T1000 (cell line): Measurements from ENCODE around the gene TRIM3.

Experiments used
- DNase-seq: peaks from one replicate; lab custom pipeline; 2025; ENCODE audit warnings: mixed read lengths; lab: John Stamatoyannopoulos, UW

TRIM3 gene

DNA sequence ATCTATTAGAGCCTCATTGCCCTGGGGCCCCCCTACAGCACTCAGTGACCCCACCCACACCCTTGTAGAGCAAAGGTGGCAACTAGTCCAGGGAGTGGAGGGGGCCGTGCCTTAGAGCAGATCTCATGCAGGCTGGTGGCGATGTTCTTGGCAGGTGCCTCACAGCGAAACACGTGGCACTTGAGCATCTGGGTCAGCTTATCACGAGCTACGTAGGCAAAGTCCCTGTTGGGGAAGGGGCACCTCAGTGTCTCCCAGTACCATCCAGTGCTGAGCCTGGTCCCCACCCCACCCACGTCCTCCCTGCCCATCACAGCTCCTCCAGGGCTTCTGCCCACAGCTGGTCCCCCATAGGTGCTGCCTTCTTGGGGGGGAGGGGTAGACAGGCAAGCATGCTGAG lies 72.3 kb downstream of the TRIM3 start:
- no peak for DNase-seq

- no peak for DNase-seq
These were observed 73.1 kb downstream of the TRIM3 start for GRCh38 chr11:6400431-6401345.
